ENCODE measurements around the gene EVI5L.

The EVI5L gene

DNA sequence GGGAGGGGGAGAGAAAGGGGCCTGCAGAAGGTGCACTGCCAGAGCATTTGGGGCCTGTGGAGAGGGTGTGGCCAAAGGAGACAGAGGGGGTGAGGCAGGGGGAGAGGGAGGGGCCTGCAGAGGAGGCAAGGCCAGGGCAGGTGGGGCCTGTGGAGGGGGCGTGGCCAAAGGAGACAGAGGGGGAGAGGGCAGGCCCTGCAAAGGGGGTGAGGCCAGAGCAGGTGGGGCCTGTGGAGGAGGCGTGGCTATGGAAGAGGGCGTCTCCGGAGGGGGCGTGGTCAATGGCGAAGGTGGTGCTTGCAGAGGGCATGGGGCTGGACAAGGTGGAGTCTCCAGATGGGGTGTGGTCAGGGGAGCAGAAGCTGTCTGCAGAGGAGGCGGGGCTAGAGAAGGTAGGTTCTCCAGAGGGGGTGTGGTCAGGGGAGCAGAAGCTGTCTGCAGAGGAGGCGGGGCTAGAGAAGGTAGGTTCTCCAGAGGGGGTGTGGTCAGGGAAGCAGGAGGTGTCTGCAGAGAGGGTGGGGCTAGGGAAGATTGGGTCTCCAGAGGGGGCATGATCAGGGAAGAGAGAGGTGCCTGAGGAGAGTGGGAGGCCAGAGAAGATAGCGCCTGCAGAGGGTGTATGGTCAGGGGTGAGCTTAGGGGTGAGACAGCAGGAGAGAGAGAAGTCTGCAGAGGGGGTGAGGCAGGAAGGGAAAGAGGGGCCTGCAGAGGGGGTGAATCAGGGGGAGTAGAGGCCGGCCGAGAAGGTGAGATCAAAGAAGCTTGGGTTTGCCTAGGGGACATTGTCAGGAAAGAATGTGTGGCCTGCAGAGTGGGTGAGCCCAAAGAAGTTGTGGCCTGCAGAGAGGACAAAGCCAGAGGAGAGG lies 40.8 kb downstream of the EVI5L start:
- in situ Hi-C loops (cut with HindIII; ENCODE audit: low sequenced_read_pairs): loop anchor here (25.0 kb wide), 1 partner anchor 159 kb away; the partner anchor contains the start of gene FCER2

DNA sequence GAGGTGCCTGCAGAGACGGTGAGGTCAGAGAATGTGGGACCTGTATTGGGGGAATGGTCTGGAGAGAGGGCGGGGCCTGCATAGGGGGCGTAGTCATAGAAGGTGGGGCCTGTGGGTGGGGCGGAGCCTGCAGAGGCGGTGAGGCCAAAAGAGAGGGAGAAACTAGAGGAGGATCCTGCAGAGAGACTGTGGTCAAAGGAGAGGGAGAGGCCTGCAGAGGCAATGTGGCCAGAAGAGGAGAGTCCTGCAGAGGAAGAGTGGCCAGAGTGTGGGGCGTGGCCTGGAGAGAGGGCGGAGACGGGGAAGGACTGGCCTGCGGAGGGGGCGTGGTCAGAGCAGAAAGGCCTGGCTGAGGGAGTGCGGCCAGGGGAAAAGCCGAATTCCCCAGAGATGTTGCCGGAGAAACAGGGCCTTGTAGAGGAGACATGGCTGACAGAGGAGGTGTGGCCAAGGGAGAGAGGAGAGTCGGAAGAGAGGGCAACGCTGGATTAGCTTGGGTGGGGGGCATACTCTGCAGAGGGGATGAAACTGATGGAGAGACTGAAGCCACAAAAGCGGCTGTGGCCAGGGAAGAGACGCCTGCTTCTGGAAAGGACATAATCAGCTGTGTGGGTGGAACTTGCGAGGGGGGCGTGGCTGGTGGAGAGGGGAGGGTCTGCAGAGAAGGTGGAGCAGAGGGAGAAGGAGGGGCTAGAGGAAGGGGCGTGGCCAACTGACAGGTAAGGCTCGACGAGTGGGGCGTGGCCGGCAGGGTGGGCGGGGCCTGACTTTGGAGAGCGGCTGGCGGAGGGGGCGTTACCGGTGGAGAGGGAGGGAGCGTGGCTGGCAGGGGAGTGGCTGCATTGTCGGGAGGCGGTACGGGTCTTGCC lies 41.7 kb downstream of the EVI5L start:
- in situ Hi-C loops (cut with HindIII; ENCODE audit: low sequenced_read_pairs): loop anchor here (25.0 kb wide), 1 partner anchor 159 kb away; the partner anchor contains the start of gene FCER2

DNA sequence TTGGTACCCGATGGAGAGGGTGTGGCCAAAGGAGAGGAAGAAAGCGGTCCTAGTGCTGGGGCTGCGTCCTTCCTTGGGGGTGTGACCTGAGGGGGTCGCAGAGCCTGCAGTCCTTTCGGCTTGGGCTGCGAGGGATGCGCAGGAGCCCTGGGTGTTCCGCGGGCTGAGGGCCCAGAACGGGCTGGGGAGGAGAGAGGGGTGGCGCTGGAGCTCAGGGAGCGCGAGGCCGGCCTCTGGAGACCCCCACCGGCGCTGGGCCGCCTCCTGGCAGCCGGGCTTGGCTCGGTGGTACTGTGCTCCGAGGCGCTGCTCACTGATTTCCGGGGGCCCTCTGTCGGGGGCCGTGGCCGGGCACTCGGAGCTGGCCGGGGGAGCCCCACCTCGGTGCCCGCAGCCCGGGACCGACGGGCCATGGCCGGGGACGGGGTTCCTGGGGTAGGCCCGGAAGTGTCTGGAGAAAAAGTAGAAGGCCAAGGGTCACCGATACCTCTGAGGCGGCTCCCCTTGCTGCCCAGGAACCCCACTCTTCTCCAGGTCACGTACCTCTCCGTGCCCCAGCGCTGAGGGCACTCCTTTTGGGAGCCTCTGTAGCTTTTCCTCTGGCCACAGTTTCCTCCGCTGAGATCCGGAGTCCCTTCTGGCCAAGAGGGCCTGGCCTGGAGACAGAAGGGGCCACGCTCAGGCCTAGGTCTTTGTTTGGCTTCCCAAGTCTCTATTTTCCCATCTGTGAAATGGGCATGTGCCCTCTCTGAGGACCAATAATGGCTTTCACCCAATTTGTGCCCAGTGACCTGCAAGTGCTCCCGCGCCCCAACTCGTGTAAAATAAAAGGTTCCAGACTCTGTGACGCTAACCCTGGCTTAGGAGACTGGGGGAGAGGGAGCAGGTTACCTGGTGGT lies 42.5 kb downstream of the EVI5L start:
- in situ Hi-C loops (cut with HindIII; ENCODE audit: low sequenced_read_pairs): loop anchor here (25.0 kb wide), 1 partner anchor 160 kb away; the partner anchor contains the start of gene FCER2

GRCh38 chr19:7873304-7874075 lies 43.5 kb downstream of the EVI5L start:
- in situ Hi-C loops (cut with HindIII; ENCODE audit: low sequenced_read_pairs): loop anchor here (25.0 kb wide), 1 partner anchor 161 kb away; the partner anchor contains the start of gene FCER2

GRCh38 chr19:7874076-7874896 lies 44.3 kb downstream of the EVI5L start, which contains the start of gene PRR36:
Gene PRR36, minus strand, starts transcription at chr19:7874390. Its CDS starts 701 bp downstream, at chr19:7873689.
- in situ Hi-C loops (cut with HindIII; ENCODE audit: low sequenced_read_pairs): loop anchor here (25.0 kb wide), 1 partner anchor 162 kb away; the partner anchor contains the start of gene FCER2

- in situ Hi-C loops (cut with HindIII; ENCODE audit: low sequenced_read_pairs): loop anchor here (25.0 kb wide), 1 partner anchor 163 kb away; the partner anchor contains the start of gene FCER2
Measured at GRCh38 chr19:7874897-7875273, 44.9 kb downstream of the EVI5L start.

DNA sequence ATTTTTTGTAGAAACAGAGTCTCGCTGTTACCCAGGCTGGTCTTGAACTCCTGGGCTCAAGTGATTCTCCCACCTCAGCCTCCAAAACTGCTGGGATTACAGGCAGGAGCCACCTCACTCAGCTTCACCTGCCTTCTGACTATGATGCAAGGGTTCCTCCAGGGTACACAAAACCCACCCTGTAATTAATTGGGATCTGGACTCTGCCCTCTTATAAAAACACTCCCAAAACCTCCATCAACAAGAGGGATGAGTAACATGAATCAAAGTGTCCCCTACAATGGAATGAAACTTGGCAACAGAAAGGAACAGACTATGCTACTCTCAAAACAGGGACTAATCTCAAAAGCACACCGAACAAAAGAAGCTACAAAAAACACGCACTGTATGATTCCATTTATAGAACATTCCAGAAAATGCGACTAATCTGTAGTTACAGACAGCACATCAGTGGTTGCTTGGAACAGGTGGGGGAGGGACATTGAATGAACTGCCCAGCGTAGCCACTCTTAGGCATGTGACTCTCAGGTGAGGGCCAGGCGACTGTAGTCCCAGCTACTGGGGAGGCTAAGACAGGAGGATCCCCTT lies 47.3 kb downstream of the EVI5L start:
- in situ Hi-C loops (cut with HindIII; ENCODE audit: low sequenced_read_pairs): no loop called here

- in situ Hi-C loops (cut with HindIII; ENCODE audit: low sequenced_read_pairs): no loop called here
Measured at GRCh38 chr19:7879111-7879807, 49.2 kb downstream of the EVI5L start.

DNA sequence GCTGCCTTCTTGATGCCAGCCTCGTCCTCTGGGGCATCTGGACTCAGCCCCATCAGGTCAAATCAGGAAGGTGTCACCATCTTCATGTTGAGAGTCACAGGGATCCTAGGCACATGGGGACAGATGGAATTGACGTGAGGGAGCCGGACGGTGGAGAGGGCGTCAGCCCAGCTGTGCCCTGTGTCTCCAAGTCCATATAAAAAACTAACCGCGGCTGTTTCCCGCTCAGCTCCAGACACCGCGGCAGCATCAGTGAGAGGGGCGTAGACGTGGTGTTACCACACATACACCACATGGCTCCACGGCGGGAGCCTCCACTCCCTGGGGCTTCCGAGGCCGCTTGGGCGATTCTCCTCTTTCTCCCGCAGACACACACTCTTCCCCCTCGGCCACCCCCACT lies 49.8 kb downstream of the EVI5L start:
- in situ Hi-C loops (cut with HindIII; ENCODE audit: low sequenced_read_pairs): no loop called here

DNA sequence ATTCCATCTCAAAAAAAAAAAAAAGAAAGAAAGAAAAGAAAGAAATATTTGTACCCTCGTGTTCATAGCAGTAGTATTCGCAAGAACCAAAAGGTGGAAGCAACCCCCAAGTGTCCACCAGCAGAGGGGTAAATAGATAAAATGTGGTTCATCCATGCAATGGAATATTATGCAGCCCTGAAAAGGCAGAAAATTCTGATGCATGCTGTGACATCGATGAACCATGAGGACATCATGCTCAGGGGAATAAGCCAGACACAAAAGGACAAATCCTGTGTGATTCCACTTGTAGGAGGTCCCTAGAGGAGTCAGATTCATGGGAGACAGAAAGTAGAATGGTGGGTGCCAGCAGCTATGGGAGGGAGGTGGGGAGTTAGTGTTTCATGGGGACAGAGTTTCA lies 51.9 kb downstream of the EVI5L start:
- in situ Hi-C loops (cut with HindIII; ENCODE audit: low sequenced_read_pairs): no loop called here

- in situ Hi-C loops (cut with HindIII; ENCODE audit: low sequenced_read_pairs): no loop called here
Measured at GRCh38 chr19:7883105-7883504, 53.1 kb downstream of the EVI5L start.

DNA sequence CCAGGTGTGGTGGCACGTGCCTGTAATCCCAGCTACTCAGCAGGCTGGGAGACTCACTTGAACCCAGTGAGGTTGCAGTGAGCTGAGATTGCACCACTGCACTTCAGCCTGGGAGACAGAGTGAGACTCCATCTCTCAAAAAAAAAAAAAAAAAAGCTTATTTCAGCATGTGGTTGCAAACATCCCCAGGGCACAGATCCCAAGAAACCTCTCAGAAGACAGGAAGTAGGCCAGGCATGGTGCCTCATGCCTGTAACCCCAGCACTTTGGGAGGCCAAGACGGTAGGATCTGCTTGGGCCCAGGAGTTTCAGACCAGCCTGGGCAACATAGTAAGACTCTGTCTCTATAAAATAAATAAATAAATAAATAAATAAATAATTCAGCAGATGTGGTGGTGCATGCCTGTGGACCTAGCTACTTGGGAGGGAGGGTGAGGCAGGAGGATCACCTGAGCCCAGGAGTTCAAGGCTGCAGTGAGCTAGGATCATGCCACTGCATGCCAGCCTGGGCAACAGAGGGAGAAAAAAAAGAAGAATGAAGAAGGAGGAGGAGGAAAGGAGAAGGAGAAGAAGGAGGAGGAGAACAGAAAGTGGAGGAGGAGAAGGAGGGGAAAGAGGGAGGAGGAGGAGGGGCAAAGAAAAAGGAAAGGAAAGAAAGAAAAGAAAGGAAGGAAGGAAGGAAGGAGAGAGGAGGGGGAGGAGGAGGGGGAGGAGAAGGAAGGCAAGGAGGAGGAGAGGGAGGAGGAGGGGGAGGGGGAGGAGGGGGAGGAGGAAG lies 54.0 kb downstream of the EVI5L start:
- in situ Hi-C loops (cut with HindIII; ENCODE audit: low sequenced_read_pairs): no loop called here

- in situ Hi-C loops (cut with HindIII; ENCODE audit: low sequenced_read_pairs): no loop called here
Measured at GRCh38 chr19:7885818-7886217, 55.8 kb downstream of the EVI5L start.

GRCh38 chr19:7887408-7888144 lies 57.6 kb downstream of the EVI5L start:
- in situ Hi-C loops (cut with HindIII; ENCODE audit: low sequenced_read_pairs): no loop called here

DNA sequence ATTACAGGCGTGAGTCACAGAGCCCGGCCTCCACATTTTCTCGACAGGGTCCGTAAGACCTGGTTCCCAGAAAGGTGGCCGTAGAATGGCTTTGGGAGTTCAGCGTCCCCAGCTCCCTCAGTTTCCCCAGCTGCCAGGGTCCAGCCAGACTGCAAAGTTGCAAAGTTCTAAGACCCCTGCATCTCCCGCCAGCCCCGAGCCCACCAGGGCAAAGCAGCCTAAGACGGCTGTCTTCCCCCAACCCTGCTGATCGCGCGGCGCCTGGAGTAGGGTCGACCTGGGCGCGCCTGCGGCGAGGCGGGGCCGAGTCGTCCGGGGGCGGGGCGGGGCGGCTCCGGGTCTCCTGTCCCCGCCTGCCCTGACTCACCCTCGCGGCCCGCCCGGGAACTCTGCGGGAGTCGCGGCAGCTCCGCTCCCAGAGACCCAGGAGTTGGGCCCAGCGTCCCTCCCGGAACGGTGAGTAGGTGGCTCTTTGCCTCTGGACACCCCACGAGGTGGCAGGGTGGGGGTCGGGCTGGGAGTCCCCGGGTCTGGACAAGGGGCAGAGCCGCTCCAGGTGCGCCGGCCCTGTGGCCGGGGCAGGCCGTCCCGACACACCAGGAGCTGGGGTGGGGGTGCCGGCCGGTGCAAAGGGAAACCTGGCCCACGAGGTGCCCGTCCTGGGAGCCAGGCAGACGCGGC lies 58.3 kb downstream of the EVI5L start, which contains the start of gene LRRC8E:
TSS of gene LRRC8E (plus strand) at position 366 of the 681 bp plus-strand sequence. CDS start 7,094 bp downstream, outside the sequence.
- in situ Hi-C loops (cut with HindIII; ENCODE audit: low sequenced_read_pairs): no loop called here

- in situ Hi-C loops (cut with HindIII; ENCODE audit: low sequenced_read_pairs): no loop called here
Measured at GRCh38 chr19:7888826-7889217, 58.8 kb downstream of the EVI5L start.

All from DLD1 (cell line).